Subcutaneous abdominal adipose tissue (tissue), 5 donors: ENCODE results near the gene EXOSC3.
"Not testable (repeated sequence)": the region's sequence is repeated elsewhere in the genome, so short reads cannot be mapped to it uniquely, and the experiment has no call there.

Source experiments
- H3K27ac ChIP-seq: one replicate; pipeline ENCODE4 v1.7.0; 2013; ENCODE audit warnings: low read depth, mild to moderate bottlenecking, inconsistent platforms, low read length, moderate library complexity
- H3K27me3 ChIP-seq, 5 donors: one replicate each; pipeline ENCODE4 v1.7.0; 2013; ENCODE audit warnings: low read length in 5 of 5, inconsistent platforms in 1 of 5; ENCODE audit not compliant: control insufficient read depth in 5 of 5, insufficient read depth in 4 of 5
- H3K36me3 ChIP-seq, 5 donors: one replicate each; pipeline ENCODE4 v1.7.0; 2013; ENCODE audit warnings: low read length in 5 of 5; ENCODE audit not compliant: control insufficient read depth in 5 of 5, insufficient read depth in 5 of 5
- H3K4me1 ChIP-seq, 5 donors: one replicate each; pipeline ENCODE4 v1.7.0; 2013; ENCODE audit warnings: low read length in 5 of 5, mild to moderate bottlenecking in 3 of 5, moderate library complexity in 1 of 5; ENCODE audit not compliant: control insufficient read depth in 5 of 5, insufficient read depth in 5 of 5
- H3K4me3 ChIP-seq, 5 donors: one replicate each; pipeline ENCODE4 v1.7.0; 2013; ENCODE audit warnings: low read length in 5 of 5, low read depth in 1 of 5
- H3K9ac ChIP-seq, 5 donors: one replicate each; pipeline ENCODE4 v1.7.0; 2013; ENCODE audit warnings: low read length in 5 of 5, mild to moderate bottlenecking in 4 of 5, moderate library complexity in 3 of 5
- H3K9me3 ChIP-seq, 5 donors: one replicate each; pipeline ENCODE4 v1.7.0; 2013; ENCODE audit warnings: low read length in 5 of 5; ENCODE audit not compliant: control insufficient read depth in 5 of 5
- donor health status: healthy.
- donor health status: healthy.
- donor health status: healthy.
- donor health status: healthy.
- donor health status: healthy.

Gene EXOSC3

DNA sequence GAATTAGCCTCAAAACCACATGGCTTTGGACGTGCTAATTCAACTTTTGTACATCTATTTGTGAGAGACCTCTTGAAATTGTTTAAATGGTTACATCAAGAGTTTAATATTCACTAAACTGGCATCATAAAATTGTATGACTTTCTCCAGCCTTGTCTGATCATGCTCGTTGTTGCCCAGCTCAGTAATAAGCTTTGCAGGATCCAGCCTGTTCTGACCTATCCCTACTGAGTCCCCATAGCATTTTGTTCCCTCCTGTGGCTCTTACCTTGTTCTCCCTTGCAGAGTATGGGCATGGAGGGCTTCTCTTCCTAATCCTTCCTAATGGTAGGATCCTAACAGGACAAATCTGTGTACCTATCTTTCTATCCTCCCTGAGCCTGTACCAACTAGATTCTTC lies 6.3 kb downstream of the EXOSC3 start:
- Histone ChIP-seq H3K4me3 (no peak overlapping the region), H3K27me3 (no peaks in the 10 kb centered on the region), H3K36me3 (peaks cover 52 to 93% (median 74%) of the 10 kb centered on the region in 5 donors)

DNA sequence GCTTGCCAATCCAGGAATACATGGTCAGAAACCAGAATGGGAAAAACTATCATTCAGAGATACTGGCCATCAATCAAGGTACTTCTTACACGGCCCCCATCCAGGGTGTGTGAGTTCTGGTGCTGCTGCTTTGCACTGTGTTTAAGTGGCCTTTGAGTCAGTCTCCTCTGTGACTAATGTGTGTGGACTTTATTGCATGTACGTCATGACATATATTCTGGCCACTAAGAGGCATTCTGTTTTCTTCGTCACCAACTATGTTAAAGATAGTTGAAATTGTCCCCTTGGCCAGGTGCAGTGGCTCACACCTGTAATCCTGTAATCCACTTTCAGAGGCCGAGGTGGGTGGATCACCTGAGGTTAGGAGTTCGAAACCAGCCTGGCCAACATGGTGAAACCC lies 8.5 kb downstream of the EXOSC3 start:
- Histone ChIP-seq H3K9me3 (no peaks in the 10 kb centered on the region), H3K9ac (no peak overlapping the region), H3K27ac (no peak overlapping the region), H3K36me3 (peaks cover 30 to 88% (median 63%) of the 10 kb centered on the region in 5 donors), H3K4me3 (no peak overlapping the region), H3K4me1 (no peaks in the 10 kb centered on the region), H3K27me3 (no peaks in the 10 kb centered on the region)

More for the DNA sequence above, 6.3 kb downstream of the EXOSC3 start:
- Histone ChIP-seq H3K9me3 (no peaks in the 10 kb centered on the region), H3K27ac (no peak overlapping the region), H3K4me1 (peaks cover 0 to 10% (median 6%) of the 10 kb centered on the region in 5 donors), H3K9ac (no peak overlapping the region)

DNA sequence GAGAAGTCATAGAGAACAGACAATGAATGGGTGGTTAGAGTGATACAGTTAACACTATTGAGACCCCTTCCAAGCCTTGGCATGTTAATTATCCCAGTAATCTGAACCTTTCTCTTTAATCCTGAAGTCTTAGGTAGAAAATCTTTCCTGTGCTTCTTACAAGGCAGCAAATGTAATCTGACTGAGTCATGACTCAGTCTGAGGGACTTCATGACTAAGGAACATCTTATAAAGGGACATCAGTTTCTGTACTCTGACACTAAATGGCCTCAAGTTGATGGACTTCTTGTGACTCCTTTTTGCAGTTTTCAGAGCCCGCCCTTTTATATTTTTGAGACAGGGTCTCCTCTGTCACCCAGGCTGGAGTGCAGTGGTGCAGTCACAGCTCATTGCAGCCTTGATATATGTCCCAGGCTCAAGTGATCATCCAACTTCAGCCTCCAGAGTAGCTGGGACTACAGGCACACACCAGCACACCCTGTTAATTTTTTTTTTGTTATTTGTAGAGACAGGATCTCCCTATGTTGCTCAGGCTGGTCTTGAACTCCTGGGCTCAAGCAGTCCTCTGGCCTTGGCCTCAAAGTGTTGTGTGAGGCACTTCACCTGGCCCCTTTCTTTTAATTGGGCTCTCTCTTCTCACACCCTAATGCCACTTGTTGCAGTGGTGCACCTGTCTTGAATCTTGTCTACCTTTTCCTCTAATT lies 9.5 kb downstream of the EXOSC3 start:
- no peak overlapping the region for H3K9ac ChIP-seq
- no peaks in the 10 kb centered on the region for H3K27me3 ChIP-seq
- no peaks in the 10 kb centered on the region for H3K9me3 ChIP-seq
- no peak overlapping the region for H3K4me3 ChIP-seq
- H3K27ac ChIP-seq: no peak overlapping the region
- no peaks in the 10 kb centered on the region for H3K4me1 ChIP-seq
- peaks cover 22 to 86% (median 60%) of the 10 kb centered on the region in 5 donors for H3K36me3 ChIP-seq

DNA sequence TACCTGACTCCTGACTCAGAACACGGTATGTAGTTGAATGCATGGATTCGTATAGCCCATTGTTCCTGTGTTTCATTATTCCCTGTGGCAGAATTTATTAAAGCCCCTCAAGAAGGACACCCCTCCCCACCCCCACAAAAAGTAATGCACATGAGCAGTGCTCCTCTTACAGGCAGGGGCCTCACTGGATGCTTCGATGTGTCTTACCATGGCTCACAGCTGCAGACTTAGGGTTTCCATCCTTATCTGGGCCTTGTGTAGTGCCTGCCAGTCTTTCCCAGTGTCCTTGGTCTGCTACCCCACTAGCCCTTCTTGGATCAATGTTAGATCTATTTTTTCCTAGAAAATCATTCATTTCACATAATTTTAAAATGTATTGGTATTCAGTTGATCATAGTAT lies 14.9 kb downstream of the EXOSC3 start:
- Histone ChIP-seq H3K36me3 (peaks cover 4 to 36% (median 23%) of the 10 kb centered on the region in 5 donors), H3K9me3 (no peaks in the 10 kb centered on the region), H3K27me3 (no peaks in the 10 kb centered on the region), H3K9ac (no peak overlapping the region), H3K4me3 (no peak overlapping the region), H3K27ac (no peak overlapping the region), H3K4me1 (no peaks in the 10 kb centered on the region)

DNA sequence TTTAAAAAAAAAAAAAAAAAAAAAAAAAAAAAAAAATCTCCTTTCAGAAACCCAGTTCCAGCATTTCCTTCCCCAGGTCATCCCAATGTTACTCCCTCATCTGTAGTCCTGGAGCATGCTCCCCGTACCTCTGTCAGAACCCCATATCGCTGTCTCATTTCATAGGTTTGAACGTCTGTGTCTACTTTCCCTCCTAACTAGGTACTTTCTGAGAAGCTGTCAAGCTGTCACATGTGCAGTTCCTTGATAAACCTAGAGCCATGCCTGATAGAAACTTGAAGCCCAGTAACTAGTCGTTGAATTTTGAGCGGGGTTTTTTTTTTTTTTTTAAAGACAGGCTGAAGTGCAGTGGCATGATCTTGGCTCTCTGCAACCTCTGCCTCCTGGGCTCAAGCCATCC lies 15.6 kb downstream of the EXOSC3 start:
- Histone ChIP-seq H3K4me3 (no peak overlapping the region), H3K9me3 (no peaks in the 10 kb centered on the region), H3K4me1 (no peaks in the 10 kb centered on the region), H3K36me3 (peaks cover 4 to 37% (median 26%) of the 10 kb centered on the region in 5 donors), H3K27ac (no peak overlapping the region), H3K27me3 (no peaks in the 10 kb centered on the region), H3K9ac (no peak overlapping the region)

DNA sequence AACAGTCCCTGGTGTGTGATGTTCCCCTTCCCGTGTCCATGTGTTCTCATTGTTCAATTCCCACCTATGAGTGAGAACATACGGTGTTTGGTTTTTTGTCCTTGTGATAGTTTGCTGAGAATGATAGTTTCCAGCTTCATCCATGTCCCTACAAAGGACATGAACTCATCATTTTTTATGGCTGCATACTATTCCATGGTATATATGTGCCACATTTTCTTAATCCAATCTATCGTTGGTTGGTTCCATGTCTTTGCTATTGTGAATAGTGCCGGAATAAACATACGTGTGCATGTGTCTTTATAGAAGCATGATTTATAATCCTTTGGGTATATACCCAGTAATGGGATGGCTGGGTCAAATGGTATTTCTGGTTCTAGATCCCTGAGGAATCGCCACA lies 19.6 kb downstream of the EXOSC3 start:
- H3K4me3 ChIP-seq, H3K9me3 ChIP-seq, H3K4me1 ChIP-seq, H3K9ac ChIP-seq, H3K27ac ChIP-seq, H3K27me3 ChIP-seq: not testable (repeated sequence)
- peaks cover under 1 to 16% (median 10%) of the 10 kb centered on the region in 5 donors for H3K36me3 ChIP-seq

DNA sequence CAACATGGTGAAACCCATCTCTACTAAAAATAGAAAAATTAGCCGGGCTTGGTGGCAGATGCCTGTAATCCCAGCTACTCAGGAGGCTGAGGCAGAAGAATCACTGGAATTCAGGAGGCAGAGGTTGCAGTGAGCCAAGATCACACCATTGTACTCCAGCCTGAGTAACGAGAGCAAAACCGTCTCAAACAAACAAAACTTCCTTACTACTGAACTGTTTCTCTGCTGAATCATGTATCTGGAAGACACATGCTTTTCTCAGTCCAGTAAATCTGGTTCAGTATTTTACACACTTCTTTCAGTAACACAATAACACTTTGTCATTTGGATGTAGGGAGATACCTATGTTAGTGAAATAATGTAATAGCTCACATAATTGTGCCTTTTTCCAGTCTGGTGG lies 23.4 kb downstream of the EXOSC3 start:
- H3K27me3 ChIP-seq: no peaks in the 10 kb centered on the region
- H3K4me3 ChIP-seq: no peak overlapping the region
- no peak overlapping the region for H3K27ac ChIP-seq
- no peak overlapping the region for H3K9ac ChIP-seq
- peaks cover 0 to 14% (median 4%) of the 10 kb centered on the region in 5 donors for H3K36me3 ChIP-seq
- H3K4me1 ChIP-seq: no peaks in the 10 kb centered on the region
- no peaks in the 10 kb centered on the region for H3K9me3 ChIP-seq

DNA sequence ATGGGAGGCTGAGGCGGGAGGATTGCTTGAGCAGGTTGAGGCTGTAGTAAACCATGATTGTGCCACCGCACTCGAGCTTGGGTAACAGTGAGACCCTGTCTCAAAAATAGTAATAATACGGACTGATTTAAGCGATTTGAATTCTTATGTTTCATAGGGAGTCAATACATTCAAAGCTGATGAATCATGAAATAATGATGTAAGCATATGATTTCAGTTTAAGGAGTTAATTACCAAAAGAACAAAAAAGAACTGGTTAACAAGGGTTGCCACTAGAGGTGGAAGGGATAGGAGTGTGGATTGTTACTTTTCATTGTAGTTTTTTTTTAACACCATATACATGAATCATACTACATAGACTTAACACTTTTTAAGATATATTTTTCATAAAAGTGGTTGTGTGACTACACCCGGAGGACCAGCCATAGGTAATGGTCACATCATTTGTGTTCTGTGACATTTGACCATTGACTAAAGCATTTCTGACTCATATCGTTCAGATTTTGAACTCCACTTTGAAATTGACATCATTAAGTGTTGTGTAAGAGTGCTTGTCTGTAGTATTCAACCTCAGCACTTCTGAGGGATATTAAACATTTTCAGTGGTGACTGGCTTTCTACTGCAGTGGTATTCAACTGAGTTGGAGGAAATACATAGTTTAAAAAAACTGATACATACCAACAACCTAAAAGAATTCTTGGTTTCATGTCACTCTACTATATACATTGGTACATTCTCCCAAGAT lies 24.3 kb downstream of the EXOSC3 start:
- H3K36me3 ChIP-seq: peaks cover 0 to 14% (median 4%) of the 10 kb centered on the region in 5 donors
- no peaks in the 10 kb centered on the region for H3K4me1 ChIP-seq
- H3K9me3 ChIP-seq: no peaks in the 10 kb centered on the region
- H3K27ac ChIP-seq: no peak overlapping the region
- no peaks in the 10 kb centered on the region for H3K27me3 ChIP-seq
- no peak overlapping the region for H3K9ac ChIP-seq
- H3K4me3 ChIP-seq: no peak overlapping the region

DNA sequence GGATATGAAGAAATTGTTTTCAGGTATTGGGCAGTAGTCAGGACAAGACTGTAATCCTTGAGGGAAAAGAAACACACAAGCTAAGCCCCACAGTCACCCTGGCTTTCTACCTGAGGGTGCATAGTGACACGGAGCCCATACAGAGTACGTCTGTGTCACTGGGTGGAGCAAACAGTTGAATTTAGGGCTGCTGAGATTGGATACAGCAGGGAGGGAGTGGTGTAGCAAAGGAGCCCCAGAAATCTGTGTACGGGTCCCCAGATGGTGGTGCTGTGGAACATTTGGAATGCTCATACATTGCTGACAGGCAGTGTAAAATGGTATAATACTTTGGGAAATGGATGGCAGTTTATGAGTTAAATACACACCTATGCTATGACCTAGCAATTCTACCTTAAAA lies 26.1 kb downstream of the EXOSC3 start:
- no peak overlapping the region for H3K9ac ChIP-seq
- no peak overlapping the region for H3K27ac ChIP-seq
- H3K4me3 ChIP-seq: no peak overlapping the region
- no peaks in the 10 kb centered on the region for H3K27me3 ChIP-seq
- H3K4me1 ChIP-seq: peaks cover 2 to 10% (median 9%) of the 10 kb centered on the region in 5 donors
- no peaks in the 10 kb centered on the region for H3K9me3 ChIP-seq
- peaks cover 0 to 6% (median 3%) of the 10 kb centered on the region in 5 donors for H3K36me3 ChIP-seq

DNA sequence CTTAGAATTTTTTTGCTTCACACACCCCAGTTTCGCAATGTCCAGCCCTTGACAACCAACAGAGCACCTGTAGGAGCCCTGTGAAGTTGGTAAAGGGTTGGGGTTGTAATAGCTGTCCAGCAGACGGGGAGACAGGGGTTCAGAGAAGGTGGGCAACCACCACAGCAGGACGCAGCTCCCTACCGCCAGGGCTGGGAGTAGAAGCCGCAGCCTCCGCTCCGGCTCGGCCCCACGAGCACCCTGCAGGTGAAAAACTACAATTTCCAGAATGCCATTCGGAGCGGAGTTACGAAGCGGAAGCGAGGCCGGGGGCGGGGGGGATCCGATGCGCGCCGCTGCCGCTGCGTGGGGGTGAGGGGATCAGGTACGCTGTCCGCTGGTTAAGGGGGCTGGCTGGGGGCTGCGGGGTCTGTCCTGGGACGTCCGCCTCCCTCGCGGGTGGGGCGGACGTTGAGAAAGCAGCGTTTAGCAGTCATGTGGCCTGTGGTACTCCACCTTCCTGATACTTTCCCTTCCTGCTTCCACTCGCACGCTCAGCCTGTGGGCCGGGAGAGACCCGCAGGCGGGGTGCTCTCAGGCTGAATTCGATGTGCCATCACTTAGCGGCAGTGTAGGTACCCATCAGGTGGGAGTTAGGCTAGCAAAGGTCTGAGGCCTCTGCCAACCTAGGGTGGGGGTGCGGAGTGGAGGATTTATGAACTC lies 31.2 kb downstream of the EXOSC3 start, which contains the start of gene TRMT10B:
TRMT10B (plus strand) TSS at position 317 of the 702 bp plus-strand sequence. CDS start 8,127 bp downstream, outside the sequence.
- H3K4me1 ChIP-seq: peaks cover 2 to 15% (median 14%) of the 10 kb centered on the region in 5 donors
- peak within 1 kb of the TSS; percentile 83 to 99 (median 92) for H3K9ac ChIP-seq
- peak within 1 kb of the TSS; percentile 85 to 98 (median 95) for H3K4me3 ChIP-seq
- peaks cover 0 to 4% (median 0%) of the 10 kb centered on the region in 5 donors for H3K36me3 ChIP-seq
- H3K27me3 ChIP-seq: no peaks in the 10 kb centered on the region
- peak within 1 kb of the TSS; percentile 66 for H3K27ac ChIP-seq
- no peaks in the 10 kb centered on the region for H3K9me3 ChIP-seq
